GM12878 (cell line): ENCODE measurements around the gene CHCHD1. TPM values are rescaled to one million over a fixed set of nuclear protein-coding genes. Genes with fewer than 3 reads are reported as not detected.

Experiments used
- ATAC-seq: fragments of 200-7000 bp; cut with Tn5 transposase; 3 replicates; pipeline ENCODE4 v1.9.1; 2020; ENCODE audit warnings: mild to moderate bottlenecking, moderate library complexity
- BruUV-seq: library from RNA; stranded (reverse); fragments of 400-500 nt; replicated peaks from 2 replicates; lab custom pipeline; 2021; lab: Mats Ljungman, UMichigan
- CTCF ChIA-PET: fragments of 300-600 bp; sonication (Branson Sonifier 250); formaldehyde crosslinking; extraction: SDS; loops from one replicate; lab custom pipeline; 2021; ENCODE audit warnings: inconsistent platforms; lab: Yijun Ruan, JAX
- POLR2A ChIA-PET: fragments of 350-600 bp; formaldehyde crosslinking; extraction: SDS; loops from one replicate; lab custom pipeline; 2021; ENCODE audit warnings: inconsistent platforms; lab: Charles Lee
- RAD21 ChIA-PET: fragments of 300-600 bp; sonication (Branson Sonifier 250); formaldehyde crosslinking; loops from one replicate; lab custom pipeline; 2023; ENCODE audit warnings: antibody characterized with exemption; ENCODE audit not compliant: unreplicated experiment; lab: Charles Lee
- SMC1A ChIA-PET: fragments of 300-600 bp; sonication (Branson Sonifier 250); formaldehyde crosslinking; loops from one replicate; lab custom pipeline; 2023; ENCODE audit not compliant: unreplicated experiment, uncharacterized antibody; lab: Charles Lee
- DNase-seq: peaks from one replicate; pipeline ENCODE4 v3.0.0-alpha.2; 2011; ENCODE audit warnings: low read depth, low spot score
- FAIRE-seq: peaks from 3 replicates; lab custom pipeline; 2011; peaks lifted over from hg19 to GRCh38; lab: Jason Lieb, UNC
- H2AFZ ChIP-seq: 2 replicates; pipeline ENCODE4 v1.6.0; 2011; ENCODE audit warnings: low read depth, low read length, control low read depth; ENCODE audit not compliant: control insufficient read depth
- H3K27ac ChIP-seq: 2 replicates; pipeline ENCODE4 v1.5.1; 2011; ENCODE audit warnings: control low read depth; ENCODE audit not compliant: control insufficient read depth, insufficient read depth
- H3K27me3 ChIP-seq, 2 experiments: replicated peaks in 1 of 2; 2 replicates each; pipeline versions ENCODE4 v1.6.0 to v1.6.1; 2011; ENCODE audit warnings: low read length in 1 of 2; ENCODE audit not compliant: control insufficient read depth in 2 of 2, insufficient read depth in 2 of 2
- H3K36me3 ChIP-seq, 2 experiments: 2 replicates each; pipeline ENCODE4 v1.5.1; 2011; ENCODE audit warnings: low read length in 1 of 2; ENCODE audit not compliant: control insufficient read depth in 2 of 2, insufficient read depth in 2 of 2
- H3K4me1 ChIP-seq: 2 replicates; pipeline ENCODE4 v1.6.1; 2011; ENCODE audit warnings: mild to moderate bottlenecking, low read length, moderate library complexity, mixed read lengths; ENCODE audit not compliant: control insufficient read depth, insufficient read depth
- H3K4me2 ChIP-seq: 2 replicates; pipeline ENCODE4 v1.6.0; 2011; ENCODE audit warnings: control low read depth; ENCODE audit not compliant: control insufficient read depth, insufficient read depth
- H3K4me3 ChIP-seq: fragments of 200-600 bp; sonication (generic); 2 replicates; pipeline ENCODE4 v1.5.1; 2016
- H3K79me2 ChIP-seq: 2 replicates; pipeline ENCODE4 v1.6.0; 2011; ENCODE audit warnings: low read length; ENCODE audit not compliant: control insufficient read depth, insufficient read depth
- H3K9ac ChIP-seq: 2 replicates; pipeline ENCODE4 v1.8.0; 2011; ENCODE audit warnings: low read length, control low read depth, mixed read lengths; ENCODE audit not compliant: control insufficient read depth, insufficient read depth
- H3K9me3 ChIP-seq: replicated peaks from 3 replicates; pipeline ENCODE4 v1.5.1; 2011; ENCODE audit warnings: mild to moderate bottlenecking, low read length; ENCODE audit not compliant: control insufficient read depth, insufficient read depth
- H4K20me1 ChIP-seq: 2 replicates; pipeline ENCODE4 v1.6.0; 2011; ENCODE audit not compliant: control insufficient read depth, insufficient read depth
- BMI1 ChIP-seq: fragments of 450-650 bp; IDR thresholded peaks from 2 replicates; pipeline ENCODE4 v1.6.1; 2016; ENCODE audit warnings: mild to moderate bottlenecking, moderate library complexity, borderline replicate concordance
- GATAD2B ChIP-seq: fragments of 450-650 bp; conservative IDR thresholded peaks from 2 replicates; pipeline ENCODE4 v1.6.1; 2017; ENCODE audit warnings: low read depth, mild to moderate bottlenecking, moderate library complexity
- PML ChIP-seq: IDR thresholded peaks from 2 replicates; pipeline ENCODE4 v1.6.1; 2012; ENCODE audit warnings: low read length, inconsistent platforms
- POLR2AphosphoS5 ChIP-seq: IDR thresholded peaks from 2 replicates; pipeline ENCODE4 v1.6.1; 2011; ENCODE audit warnings: mild to moderate bottlenecking, low read length, inconsistent platforms
- RUNX3 ChIP-seq: IDR thresholded peaks from 2 replicates; pipeline ENCODE4 v1.6.1; 2012; ENCODE audit warnings: low read length, inconsistent platforms
- SIX5 ChIP-seq: IDR thresholded peaks from 2 replicates; pipeline ENCODE4 v1.6.1; 2011; ENCODE audit warnings: mild to moderate bottlenecking, low read depth, low read length, moderate library complexity; ENCODE audit not compliant: severe bottlenecking
- SP1 ChIP-seq: IDR thresholded peaks from one replicate; pipeline ENCODE4 v1.6.1; 2011; ENCODE audit warnings: low read depth, low read length
- SRF ChIP-seq, 2 experiments: IDR thresholded peaks; 2 replicates each; pipeline ENCODE4 v1.6.1; 2011; ENCODE audit warnings: low read depth in 2 of 2, low read length in 2 of 2, mild to moderate bottlenecking in 1 of 2, moderate library complexity in 1 of 2
- TBL1XR1 ChIP-seq: IDR thresholded peaks from 2 replicates; pipeline ENCODE4 v1.6.1; 2012; ENCODE audit warnings: low read depth, low read length, improper control_type of control experiment
- WRNIP1 ChIP-seq: IDR thresholded peaks from 2 replicates; pipeline ENCODE4 v1.6.1; 2011; ENCODE audit warnings: low read depth, low read length, improper control_type of control experiment, borderline replicate concordance
- ZBED1 ChIP-seq: IDR thresholded peaks from 2 replicates; pipeline ENCODE4 v1.6.1; 2016; ENCODE audit warnings: borderline replicate concordance
- ZNF384 ChIP-seq: IDR thresholded peaks from 2 replicates; pipeline ENCODE4 v1.6.1; 2012; ENCODE audit warnings: low read depth, mild to moderate bottlenecking, low read length, improper control_type of control experiment, borderline replicate concordance
- WGBS: methylation state at CpG from one replicate; pipeline ENCODE4 v1.1.6; 2016; ENCODE audit warnings: low lambda C conversion rate; ENCODE audit not compliant: insufficient replicate concordance, insufficient coverage; ENCODE audit errors: missing lambda C conversion rate; 5-methylcytosine and 5-hydroxymethylcytosine counted together
- in situ Hi-C: fragments of 300-500 bp; cut with MboI; formaldehyde crosslinking; loops from 9 replicates; pipeline ENCODE4 v1.14.3; 2018; ENCODE audit warnings: mixed read lengths
- intact Hi-C: fragments of 100-400 bp; cut with micrococcal nuclease; formaldehyde crosslinking; loops from one replicate; pipeline ENCODE4 v1.14.2; 2022; ENCODE audit not compliant: unreplicated experiment
- polyA plus RNA-seq, 11 experiments: library from polyadenylated mRNA; depleted of rRNA in 4 of 11; unstranded in 6 of 11; stranded (reverse) in 5 of 11; fragments of >200 nt; fragmentation: Nextera tagmentation in 4 of 11; fragmentation: Illumina TruSeq in 1 of 11; extraction: Ambion mirVana in 4 of 11; extraction: Trizol in 1 of 11; gene quantifications; 1 replicate in 1 of 11; 2 replicates in 10 of 11; pipeline versions ENCODE4 v1.2.1 to v1.2.3, GENCODE V29; 2011 to 2016; ENCODE audit warnings: inconsistent platforms in 2 of 11, missing spikeins in 2 of 11, low read depth in 1 of 11
- total RNA-seq, 4 experiments: library from RNA; depleted of rRNA in 3 of 4; stranded (reverse); fragments of >200 nt in 3 of 4; fragmentation: Illumina TruSeq in 1 of 4; extraction: Trizol in 1 of 4; gene quantifications; 2 replicates each; pipeline versions ENCODE4 v1.2.1 to v1.2.3, GENCODE V29; 2013 to 2021
- TF ChIP-seq, protein P1 (sequence below): IDR thresholded peaks from 2 replicates; pipeline ENCODE4 v1.6.1; 2012; ENCODE audit warnings: low read depth, low read length, improper control_type of control experiment
- TF ChIP-seq, protein P2 (sequence below): fragments of 450-650 bp; IDR thresholded peaks from 2 replicates; pipeline ENCODE4 v1.6.1; 2017; ENCODE audit warnings: low read depth, mild to moderate bottlenecking, moderate library complexity
- TF ChIP-seq, protein P3 (sequence below): fragments of 450-650 bp; IDR thresholded peaks from 2 replicates; pipeline ENCODE4 v1.6.1; 2017; ENCODE audit warnings: mild to moderate bottlenecking, moderate library complexity

Gene CHCHD1
- total and polyA plus RNA-seq, 10 of the 15 experiments (the other 5 are each of a cell fraction or from before 2014, with no cell fraction given) = 35.0 to 132 (median 70.0) TPM

DNA sequence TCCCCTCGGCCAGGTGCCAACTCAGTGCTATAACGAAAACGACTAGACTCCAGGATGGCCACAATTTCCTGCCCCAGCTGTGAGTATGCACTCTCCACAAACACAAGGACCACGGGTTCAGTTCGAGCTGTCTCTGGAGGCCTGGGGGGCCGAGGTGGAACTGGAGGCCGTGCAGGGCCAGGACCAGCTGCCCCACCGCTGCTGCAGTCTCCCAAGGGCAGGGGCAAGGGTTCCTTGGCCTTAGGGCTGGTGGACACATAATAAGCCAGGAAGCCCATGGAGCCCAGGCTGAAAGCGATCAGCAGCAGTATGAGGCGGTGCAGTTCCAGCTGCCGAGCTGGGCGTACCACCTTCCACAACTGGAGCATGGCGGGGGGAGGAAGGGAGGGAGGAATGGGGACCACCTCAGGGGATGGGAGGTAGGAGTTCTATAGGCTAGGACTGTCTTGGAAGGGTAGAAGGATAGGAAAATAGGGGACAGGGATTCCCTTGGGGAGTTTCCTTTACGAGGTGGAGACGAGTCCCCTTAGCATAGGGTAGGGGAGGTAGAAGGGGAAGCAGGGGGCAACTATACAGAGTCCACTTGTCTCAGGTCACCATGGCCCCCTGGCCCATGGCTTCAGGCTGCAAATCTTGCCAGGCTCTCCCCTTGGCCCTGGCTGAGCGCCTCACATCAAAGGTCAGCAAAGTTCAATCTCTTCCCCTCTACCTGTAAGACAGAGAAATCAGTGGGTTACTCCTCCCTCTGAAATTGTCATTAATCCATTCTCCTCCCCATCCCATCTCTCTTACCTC is 26.4 kb downstream of the CHCHD1 start:
- H2AFZ ChIP-seq = no peak overlapping the region
- peaks cover 15 to 20% of the 10 kb centered on the region in 2 experiments; a peak in 3 of 4 replicates for H3K36me3 ChIP-seq
- peaks cover 33% of the 10 kb centered on the region for H3K79me2 ChIP-seq
- no TSS peak for BruUV-seq
- H3K27ac ChIP-seq = no peak overlapping the region
- H3K9ac ChIP-seq = no peak overlapping the region
- in situ Hi-C loops = no loop called here
- ATAC-seq (no peak), DNase-seq (no peak), FAIRE-seq (no peak)
- POLR2A ChIA-PET = interaction anchor here (0.6 to 2.8 kb wide), 9 partner anchors 26 to 1450 kb away, joined by 3 to 25 read pairs (median 5); partner anchors contain the start of gene CHCHD1
- H3K9me3 ChIP-seq = no peaks in the 10 kb centered on the region
- H3K4me1 ChIP-seq = peaks cover 27% of the 10 kb centered on the region
- no peak overlapping the region for H3K4me3 ChIP-seq
- CTCF ChIA-PET = interaction anchor here (0.7 to 2.3 kb wide), 4 partner anchors 30 to 174 kb away, joined by 3 to 6 read pairs (median 4); no protein-coding TSS in a partner anchor
- TF ChIP-seq ZNF384 (no peak), BMI1 (no peak), SIX5 (no peak), WRNIP1 (no peak), ZBED1 (no peak), GATAD2B (no peak), RUNX3 (no peak), SP1 (no peak), POLR2AphosphoS5 (no peak), PML (no peak), TBL1XR1 (no peak), SRF (IDR thresholded peaks at IDR 0.05; ENCODE audit: low read depth in 2 of 2, low read length in 2 of 2) (no peak)
- TF ChIP-seq, protein P1, sequence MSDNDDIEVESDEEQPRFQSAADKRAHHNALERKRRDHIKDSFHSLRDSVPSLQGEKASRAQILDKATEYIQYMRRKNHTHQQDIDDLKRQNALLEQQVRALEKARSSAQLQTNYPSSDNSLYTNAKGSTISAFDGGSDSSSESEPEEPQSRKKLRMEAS = no peak
- TF ChIP-seq, protein P2, sequence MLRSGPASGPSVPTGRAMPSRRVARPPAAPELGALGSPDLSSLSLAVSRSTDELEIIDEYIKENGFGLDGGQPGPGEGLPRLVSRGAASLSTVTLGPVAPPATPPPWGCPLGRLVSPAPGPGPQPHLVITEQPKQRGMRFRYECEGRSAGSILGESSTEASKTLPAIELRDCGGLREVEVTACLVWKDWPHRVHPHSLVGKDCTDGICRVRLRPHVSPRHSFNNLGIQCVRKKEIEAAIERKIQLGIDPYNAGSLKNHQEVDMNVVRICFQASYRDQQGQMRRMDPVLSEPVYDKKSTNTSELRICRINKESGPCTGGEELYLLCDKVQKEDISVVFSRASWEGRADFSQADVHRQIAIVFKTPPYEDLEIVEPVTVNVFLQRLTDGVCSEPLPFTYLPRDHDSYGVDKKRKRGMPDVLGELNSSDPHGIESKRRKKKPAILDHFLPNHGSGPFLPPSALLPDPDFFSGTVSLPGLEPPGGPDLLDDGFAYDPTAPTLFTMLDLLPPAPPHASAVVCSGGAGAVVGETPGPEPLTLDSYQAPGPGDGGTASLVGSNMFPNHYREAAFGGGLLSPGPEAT = no peak
- TF ChIP-seq, protein P3, sequence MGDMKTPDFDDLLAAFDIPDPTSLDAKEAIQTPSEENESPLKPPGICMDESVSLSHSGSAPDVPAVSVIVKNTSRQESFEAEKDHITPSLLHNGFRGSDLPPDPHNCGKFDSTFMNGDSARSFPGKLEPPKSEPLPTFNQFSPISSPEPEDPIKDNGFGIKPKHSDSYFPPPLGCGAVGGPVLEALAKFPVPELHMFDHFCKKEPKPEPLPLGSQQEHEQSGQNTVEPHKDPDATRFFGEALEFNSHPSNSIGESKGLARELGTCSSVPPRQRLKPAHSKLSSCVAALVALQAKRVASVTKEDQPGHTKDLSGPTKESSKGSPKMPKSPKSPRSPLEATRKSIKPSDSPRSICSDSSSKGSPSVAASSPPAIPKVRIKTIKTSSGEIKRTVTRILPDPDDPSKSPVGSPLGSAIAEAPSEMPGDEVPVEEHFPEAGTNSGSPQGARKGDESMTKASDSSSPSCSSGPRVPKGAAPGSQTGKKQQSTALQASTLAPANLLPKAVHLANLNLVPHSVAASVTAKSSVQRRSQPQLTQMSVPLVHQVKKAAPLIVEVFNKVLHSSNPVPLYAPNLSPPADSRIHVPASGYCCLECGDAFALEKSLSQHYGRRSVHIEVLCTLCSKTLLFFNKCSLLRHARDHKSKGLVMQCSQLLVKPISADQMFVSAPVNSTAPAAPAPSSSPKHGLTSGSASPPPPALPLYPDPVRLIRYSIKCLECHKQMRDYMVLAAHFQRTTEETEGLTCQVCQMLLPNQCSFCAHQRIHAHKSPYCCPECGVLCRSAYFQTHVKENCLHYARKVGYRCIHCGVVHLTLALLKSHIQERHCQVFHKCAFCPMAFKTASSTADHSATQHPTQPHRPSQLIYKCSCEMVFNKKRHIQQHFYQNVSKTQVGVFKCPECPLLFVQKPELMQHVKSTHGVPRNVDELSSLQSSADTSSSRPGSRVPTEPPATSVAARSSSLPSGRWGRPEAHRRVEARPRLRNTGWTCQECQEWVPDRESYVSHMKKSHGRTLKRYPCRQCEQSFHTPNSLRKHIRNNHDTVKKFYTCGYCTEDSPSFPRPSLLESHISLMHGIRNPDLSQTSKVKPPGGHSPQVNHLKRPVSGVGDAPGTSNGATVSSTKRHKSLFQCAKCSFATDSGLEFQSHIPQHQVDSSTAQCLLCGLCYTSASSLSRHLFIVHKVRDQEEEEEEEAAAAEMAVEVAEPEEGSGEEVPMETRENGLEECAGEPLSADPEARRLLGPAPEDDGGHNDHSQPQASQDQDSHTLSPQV = no peak
- intact Hi-C loops = no loop called here
- no peaks in the 10 kb centered on the region for H4K20me1 ChIP-seq
- RAD21 ChIA-PET = interaction anchor here (0.6 to 2.7 kb wide), 7 partner anchors 26 to 279 kb away, joined by 3 to 16 read pairs (median 3); partner anchors contain the start of gene CHCHD1
- no peak overlapping the region for H3K4me2 ChIP-seq
- H3K27me3 ChIP-seq = no peaks in the 10 kb centered on the region
- 98% methylated on average over 16 of the region's 16 CpGs for WGBS
- SMC1A ChIA-PET = interaction anchor here (0.7 to 3.5 kb wide), 5 partner anchors 17 to 71 kb away, joined by 4 to 31 read pairs (median 9); partner anchors contain the start of genes CHCHD1 and ZSWIM8
